ENCODE results near the gene APBB3.
A peak's percentile ranks its signal among the peaks of the same experiment; 100 is the strongest.
"Not testable (repeated sequence)": the region's sequence is repeated elsewhere in the genome, so short reads cannot be mapped to it uniquely, and the experiment has no call there.

APBB3 gene

DNA sequence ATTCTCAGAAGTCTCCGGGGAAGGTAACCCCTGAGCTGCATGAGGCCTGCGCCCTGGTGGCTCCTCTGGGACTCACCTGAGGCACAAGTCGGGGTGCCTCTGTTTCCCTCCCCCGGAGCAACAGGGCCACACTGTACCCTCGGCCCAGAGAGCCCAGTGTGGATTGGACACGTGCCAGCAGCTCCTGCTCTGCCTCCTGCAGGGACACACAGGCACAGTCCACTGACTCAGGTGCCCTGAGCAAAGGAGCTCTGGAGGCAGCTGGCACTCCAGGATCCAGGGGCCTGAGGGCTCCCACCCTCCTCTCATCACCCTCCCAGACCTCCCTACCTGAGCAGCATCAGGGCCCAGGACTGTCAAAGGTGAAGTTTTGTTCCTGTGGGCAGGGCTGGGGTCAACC lies 29.8 kb upstream of the APBB3 start:
- POLR2A ChIA-PET: no interaction called here
- no peak for DNase-seq (ENCODE audit: low read depth, low spot score)
- no peak for TF ChIP-seq CTCF (IDR thresholded peaks at IDR 0.05; ENCODE audit: insufficient read depth, low read length, missing control alignments)
- H3K4me3 ChIP-seq (ENCODE audit: low read depth, low read length): no peak overlapping the region
- CTCF ChIA-PET: interaction anchor here (1.7 kb wide), 1 partner anchor 41 kb away, joined by 6 read pairs; no protein-coding TSS in a partner anchor

- POLR2A ChIA-PET; H3K4me3 ChIP-seq (ENCODE audit: low read depth, low read length); DNase-seq (ENCODE audit: low read depth, low spot score); CTCF ChIA-PET: not testable (repeated sequence)
Observed at GRCh38 chr5:140593070-140593469, 28.7 kb upstream of the APBB3 start.

DNA sequence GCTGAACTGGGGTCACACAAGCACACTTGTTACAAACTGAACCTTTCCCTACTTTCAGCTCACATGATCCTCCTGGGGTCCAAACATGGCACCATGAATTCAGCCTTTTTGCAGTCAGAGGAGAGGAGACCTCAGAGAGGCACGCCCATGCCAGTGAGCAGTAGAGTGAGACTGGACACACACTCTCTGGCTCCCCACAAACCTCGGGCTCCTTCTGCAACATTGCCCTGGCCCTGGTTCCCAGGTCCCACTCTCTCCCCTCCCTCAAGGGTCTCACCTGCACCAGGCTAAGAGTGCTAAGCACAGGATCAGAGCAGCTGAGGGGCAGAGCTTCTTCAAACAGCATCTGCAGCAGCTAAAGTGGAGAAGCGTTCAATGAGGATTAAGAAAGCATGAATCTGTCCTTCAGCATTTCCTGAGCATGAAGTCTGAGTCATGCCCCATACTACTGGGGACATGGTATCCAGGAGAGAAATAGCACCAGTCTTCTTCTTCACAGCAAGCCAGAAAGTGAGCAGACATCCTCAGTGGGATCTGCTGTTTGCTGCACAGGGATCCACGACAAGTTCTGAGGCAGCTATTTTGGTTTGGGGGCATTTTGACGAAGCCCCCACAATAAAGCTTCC lies 27.5 kb upstream of the APBB3 start:
- peak; percentile 21 for DNase-seq (ENCODE audit: low read depth, low spot score)
- ChIA-PET POLR2A (no interaction called here), CTCF (interaction anchor here (1.0 to 1.9 kb wide), 2 partner anchors 15 to 43 kb away, joined by 3 to 6 read pairs; no protein-coding TSS in a partner anchor)
- H3K4me3 ChIP-seq (ENCODE audit: low read depth, low read length): no peak overlapping the region
- no peak for TF ChIP-seq CTCF (IDR thresholded peaks at IDR 0.05; ENCODE audit: insufficient read depth, low read length, missing control alignments)

DNA sequence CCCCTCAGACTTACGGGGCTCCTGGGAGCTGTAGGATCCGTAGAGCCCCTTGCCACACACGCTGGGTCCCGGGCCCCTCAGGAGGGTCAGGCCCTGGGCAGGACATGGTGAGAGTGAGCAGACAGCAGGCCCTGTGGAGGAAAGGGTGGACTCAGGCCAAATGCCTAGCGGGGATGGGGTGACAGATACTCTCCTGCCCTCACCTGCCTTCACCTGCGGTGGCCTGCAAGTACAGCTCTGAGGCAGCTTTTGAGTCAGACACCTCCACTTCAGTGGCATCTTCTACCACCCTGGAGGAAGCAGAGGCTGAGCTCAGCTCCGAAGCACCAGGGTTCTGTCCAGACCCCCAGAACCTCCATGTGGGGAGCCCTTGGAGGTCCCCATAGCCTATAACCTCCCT lies 26.5 kb upstream of the APBB3 start:
- ChIA-PET POLR2A (no interaction called here), CTCF (interaction anchor here (1.9 kb wide), 1 partner anchor 44 kb away, joined by 6 read pairs; no protein-coding TSS in a partner anchor)
- H3K4me3 ChIP-seq (ENCODE audit: low read depth, low read length): no peak overlapping the region
- TF ChIP-seq CTCF (IDR thresholded peaks at IDR 0.05; ENCODE audit: insufficient read depth, low read length, missing control alignments): no peak
- no peak for DNase-seq (ENCODE audit: low read depth, low spot score)

DNA sequence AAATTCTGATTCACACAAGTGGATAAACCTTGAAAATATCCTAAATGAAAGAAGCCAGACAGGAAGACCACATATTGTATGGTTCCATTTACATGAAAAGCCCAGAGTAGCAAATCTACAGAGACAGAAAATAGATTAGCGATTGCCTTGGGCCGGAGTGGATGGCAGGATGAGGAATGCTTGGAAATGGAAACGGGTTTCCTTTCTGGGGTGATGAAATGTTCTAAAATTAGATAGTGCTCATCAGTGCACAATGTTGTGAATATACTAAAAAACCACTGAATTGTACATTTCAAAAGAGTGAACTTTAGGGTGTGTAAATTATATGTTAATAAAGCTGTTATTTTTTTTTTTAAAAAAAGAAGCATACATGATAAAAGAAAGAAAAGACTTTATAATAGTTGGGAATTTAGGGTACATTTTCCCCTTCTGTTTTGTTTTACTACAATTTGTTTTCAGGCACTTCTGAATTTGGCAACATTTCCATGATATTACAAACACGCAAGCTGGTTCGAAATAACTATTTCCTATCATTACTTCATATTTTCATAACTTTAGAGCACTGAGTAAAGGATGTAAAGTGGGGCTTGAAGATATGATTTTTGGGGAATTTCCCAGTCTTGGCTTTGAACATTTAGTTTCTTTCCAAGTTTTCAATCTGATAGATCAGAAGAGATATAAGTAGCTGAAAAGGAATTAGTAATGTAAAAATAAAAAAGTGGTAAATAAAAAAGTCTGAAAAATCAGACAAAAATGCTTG lies 24.1 kb upstream of the APBB3 start:
- H3K4me3 ChIP-seq (ENCODE audit: low read depth, low read length): no peak overlapping the region
- DNase-seq (ENCODE audit: low read depth, low spot score): no peak
- no peak for TF ChIP-seq CTCF (IDR thresholded peaks at IDR 0.05; ENCODE audit: insufficient read depth, low read length, missing control alignments)
- POLR2A ChIA-PET: no interaction called here
- CTCF ChIA-PET: interaction anchor here (0.8 to 1.2 kb wide), 2 partner anchors 22 to 50 kb away, joined by 3 read pairs; no protein-coding TSS in a partner anchor

- POLR2A ChIA-PET: no interaction called here
Observed at GRCh38 chr5:140587495-140587894, 23.1 kb upstream of the APBB3 start.

DNA sequence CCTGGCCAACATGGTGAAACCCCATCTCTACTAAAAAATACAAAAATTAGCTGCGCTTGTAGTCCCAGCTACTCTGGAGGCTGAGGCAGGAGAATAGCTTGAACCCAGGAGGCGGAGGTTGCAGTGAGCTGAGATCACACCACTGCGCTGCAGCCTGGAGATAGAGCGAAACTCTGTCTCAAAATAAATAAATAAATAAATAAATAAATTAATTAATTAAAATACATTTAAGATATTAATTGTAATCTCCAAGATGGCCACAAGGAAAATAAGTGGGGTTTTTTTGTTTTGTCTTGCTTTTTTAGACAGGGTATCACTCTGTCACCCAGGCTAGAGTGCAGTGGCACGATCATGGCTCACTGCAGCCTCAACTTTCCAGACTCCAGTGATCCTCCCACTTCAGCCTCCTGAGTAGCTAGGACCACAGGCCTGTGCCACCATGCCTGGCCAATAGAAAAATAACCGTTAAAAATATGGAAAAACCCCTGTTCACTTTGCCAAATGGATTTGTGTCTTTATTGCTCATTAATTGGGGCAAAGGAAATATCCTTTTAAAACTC lies 14.9 kb upstream of the APBB3 start:
- CTCF ChIA-PET: interaction anchor here (1.2 to 1.7 kb wide), 2 partner anchors 10 to 14 kb away, joined by 3 to 4 read pairs; partner anchors contain the start of gene SLC35A4
- DNase-seq (ENCODE audit: low read depth, low spot score); POLR2A ChIA-PET; H3K4me3 ChIP-seq (ENCODE audit: low read depth, low read length): not testable (repeated sequence)

More at GRCh38 chr5:140587495-140587894, 23.1 kb upstream of the APBB3 start:
- CTCF ChIA-PET: interaction anchor here (0.8 kb wide), 1 partner anchor 215 kb away, joined by 3 read pairs; no protein-coding TSS in a partner anchor
- no peak for TF ChIP-seq CTCF (IDR thresholded peaks at IDR 0.05; ENCODE audit: insufficient read depth, low read length, missing control alignments)
- H3K4me3 ChIP-seq (ENCODE audit: low read depth, low read length): no peak overlapping the region
- DNase-seq (ENCODE audit: low read depth, low spot score): no peak
